GM23248 (cell line): ENCODE measurements around the gene CAPN13.

Experiments
- EZH2 ChIP-seq: fragments of 200-600 bp; sonication (generic); IDR thresholded peaks from 2 replicates; pipeline ENCODE4 v1.6.1; 2018; ENCODE audit warnings: antibody characterized with exemption, mild to moderate bottlenecking; ENCODE audit not compliant: insufficient read depth, poor library complexity, severe bottlenecking
- EZH2phosphoT487 ChIP-seq: fragments of 200-600 bp; sonication (generic); IDR thresholded peaks from 2 replicates; pipeline ENCODE4 v1.6.1; 2018; ENCODE audit warnings: antibody characterized with exemption, moderate library complexity, mild to moderate bottlenecking, low read depth; ENCODE audit not compliant: insufficient read depth

DNA sequence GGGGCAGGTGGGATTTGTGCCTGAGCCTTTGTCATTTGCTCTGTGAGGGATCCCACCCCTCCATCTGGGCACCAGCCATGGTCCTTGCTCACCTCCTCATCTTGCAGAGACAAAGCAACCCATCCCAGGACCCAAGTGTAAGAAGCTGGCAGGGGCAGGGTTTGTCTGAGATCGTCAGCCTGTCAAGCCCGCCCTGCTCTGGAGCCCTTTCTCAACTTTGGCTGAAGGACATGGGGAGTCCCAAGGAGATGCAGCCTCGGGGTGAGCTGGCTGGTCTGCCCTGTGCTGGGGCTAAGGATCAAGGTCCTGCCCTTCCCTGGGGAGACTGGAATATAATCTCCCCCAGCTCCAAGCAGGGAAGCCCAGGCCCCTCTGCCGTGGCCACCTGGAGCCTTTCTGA lies 86.0 kb downstream of the CAPN13 start:
- TF ChIP-seq EZH2phosphoT487, result no peak
- TF ChIP-seq EZH2, result no peak
